C4-2B (cell line): Measurements from ENCODE around the gene MUC5B.
A peak's percentile ranks its signal among the peaks of the same experiment; 100 is the strongest.

Experiments used
- H3K27ac ChIP-seq: fragments of 450-650 bp; 2 replicates; pipeline ENCODE4 v1.5.1; 2017
- CTCF ChIP-seq: fragments of 450-650 bp; conservative IDR thresholded peaks from 2 replicates; pipeline ENCODE4 v1.5.1; 2017; ENCODE audit warnings: mild to moderate bottlenecking
- ZFX ChIP-seq: fragments of 450-650 bp; IDR thresholded peaks from 2 replicates; pipeline ENCODE4 v1.6.1; 2017

Gene MUC5B

GRCh38 chr11:1308743-1309497, 86.1 kb downstream of the MUC5B start:
- no peak for TF ChIP-seq CTCF
- TF ChIP-seq ZFX, result no peak
- H3K27ac ChIP-seq, result peak overlapping the region; percentile 98

DNA sequence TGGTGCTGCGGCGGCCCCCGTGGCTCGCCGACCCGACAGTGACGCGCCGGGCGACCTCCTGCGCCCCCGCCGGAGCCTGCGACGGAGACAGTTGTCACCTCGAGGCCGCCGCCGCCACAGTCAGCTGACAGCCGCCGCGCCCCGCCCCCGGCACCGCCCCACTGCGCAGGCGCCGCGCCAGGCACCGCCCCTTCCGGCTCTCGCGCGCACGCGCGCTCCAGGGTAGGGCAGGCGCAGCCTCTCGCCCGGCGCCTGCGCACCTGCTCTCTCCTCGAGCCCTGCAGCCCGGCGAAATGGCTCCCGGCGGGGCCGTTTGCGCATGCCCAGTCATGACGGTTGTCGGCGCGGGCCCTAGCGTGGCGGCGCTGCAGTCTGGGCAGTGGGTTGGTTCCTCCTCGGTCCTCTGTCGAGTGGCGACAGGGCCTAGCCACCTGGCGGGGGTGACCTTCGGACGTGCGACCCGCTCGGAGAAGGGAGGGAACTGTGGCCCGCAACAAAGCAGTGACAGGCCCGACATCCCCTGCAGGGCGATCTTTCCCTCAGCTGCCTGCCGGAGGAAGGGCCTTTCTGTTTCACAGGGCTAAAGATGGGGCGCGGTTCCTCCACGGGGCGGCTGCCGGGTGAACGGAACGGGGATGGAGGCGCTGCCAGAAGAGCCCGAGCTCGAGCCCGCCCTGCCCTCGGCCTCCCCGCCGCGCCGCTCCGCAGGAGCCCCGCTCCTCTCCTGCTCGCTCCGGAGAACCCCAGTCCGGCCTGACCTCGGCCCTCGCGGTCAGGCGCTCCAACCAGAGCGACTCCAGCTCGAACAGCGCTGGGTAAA, 86.8 kb downstream of the MUC5B start, which contains the start of gene TOLLIP:
Gene TOLLIP, minus strand, starts transcription at position 135 of the 820 bp plus-strand sequence. Its CDS starts 134 bp downstream, at position 1.
- TF ChIP-seq ZFX (peak; percentile 92), CTCF (no peak; the same call in 1 of the 2 replicates)
- H3K27ac ChIP-seq, result peak within 1 kb of the TSS; percentile 98

GRCh38 chr11:1310318-1310687, 87.4 kb downstream of the MUC5B start:
- H3K27ac ChIP-seq, result peak overlapping the region; percentile 98
- no peak for TF ChIP-seq ZFX
- no peak for TF ChIP-seq CTCF

DNA sequence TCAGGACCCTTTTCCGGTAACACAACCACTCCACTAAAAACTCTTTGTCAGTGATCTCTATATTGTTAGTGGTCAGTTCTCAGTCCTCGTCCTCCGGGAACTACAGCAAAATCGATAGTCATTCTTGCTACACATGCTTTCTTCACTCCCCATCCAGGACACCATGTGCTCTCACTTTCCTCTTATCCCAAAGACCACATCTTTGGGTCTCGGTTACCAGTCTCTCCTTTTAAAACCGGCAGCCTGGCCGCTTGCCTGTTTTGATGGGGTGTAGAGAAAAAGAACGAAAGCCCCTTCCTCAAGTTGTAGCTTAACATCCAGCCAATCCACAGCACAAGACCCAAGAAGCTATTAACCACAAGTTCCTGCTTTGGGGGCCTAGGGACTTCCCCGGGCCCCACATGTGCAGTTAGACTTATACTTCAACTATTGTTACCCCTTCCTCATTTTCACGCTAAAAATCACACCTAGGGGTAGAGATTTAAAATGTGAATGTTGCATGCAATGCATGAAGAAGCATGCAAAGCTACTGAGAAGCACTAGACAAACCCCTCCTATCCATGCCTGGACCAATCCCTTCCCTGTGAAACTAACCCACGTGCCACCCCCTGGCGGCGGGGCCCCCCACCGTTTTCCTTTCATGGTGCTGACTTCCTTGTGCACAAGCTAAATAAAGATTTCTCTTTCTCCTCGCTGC, 88.1 kb downstream of the MUC5B start:
- peak overlapping the region; percentile 98 for H3K27ac ChIP-seq
- no peak for TF ChIP-seq ZFX
- no peak for TF ChIP-seq CTCF
